Esophagus (tissue), 2 donors: ENCODE data around the gene RNASEH2B. TPM values are rescaled to one million over a fixed set of nuclear protein-coding genes. Genes with fewer than 3 reads are reported as not detected.

Experiments used
- H3K27ac ChIP-seq, 2 donors: one replicate each; pipeline ENCODE4 v1.5.1; 2013; ENCODE audit warnings: low read depth in 2 of 2, mild to moderate bottlenecking in 2 of 2, inconsistent platforms in 1 of 2, low read length in 1 of 2, moderate library complexity in 1 of 2
- H3K27me3 ChIP-seq, 2 donors: one replicate each; pipeline ENCODE4 v1.6.1; 2013; ENCODE audit warnings: low read length in 2 of 2, control low read depth in 1 of 2, mild to moderate bottlenecking in 1 of 2; ENCODE audit not compliant: insufficient read depth in 2 of 2, control insufficient read depth in 1 of 2
- H3K36me3 ChIP-seq, 2 donors: one replicate each; pipeline ENCODE4 v1.6.1; 2013; ENCODE audit warnings: low read length in 1 of 2; ENCODE audit not compliant: control insufficient read depth in 2 of 2, insufficient read depth in 2 of 2
- H3K4me1 ChIP-seq, 2 donors: one replicate each; pipeline ENCODE4 v1.6.1; 2013; ENCODE audit warnings: low read length in 1 of 2; ENCODE audit not compliant: control insufficient read depth in 2 of 2, insufficient read depth in 2 of 2
- H3K4me3 ChIP-seq, 2 donors: one replicate each; pipeline ENCODE4 v1.5.1; 2013; ENCODE audit warnings: low read length in 2 of 2, mild to moderate bottlenecking in 2 of 2, low read depth in 1 of 2, moderate library complexity in 1 of 2
- H3K9me3 ChIP-seq, 2 donors: one replicate each; pipeline ENCODE4 v1.6.1; 2013; ENCODE audit warnings: mild to moderate bottlenecking in 2 of 2, low read depth in 1 of 2, low read length in 1 of 2, moderate library complexity in 1 of 2; ENCODE audit not compliant: control insufficient read depth in 2 of 2, insufficient read depth in 1 of 2
- WGBS, 2 donors: extraction: QIAGEN DNeasy Blood & Tissue Kit; methylation state at CpG; one replicate each; pipeline ENCODE4 v1.1.7; 2013; 5-methylcytosine and 5-hydroxymethylcytosine counted together
- polyA plus RNA-seq, 2 donors: library from polyadenylated mRNA; stranded (reverse); fragments of 200-250 nt; gene quantifications; one replicate each; pipeline ENCODE4 v1.2.3, GENCODE V29; 2013
- donor health status: healthy with polysubstance abuse.
- donor health status: Bipolar disorder and iron deficiency.

Gene RNASEH2B
- polyA plus RNA-seq, 2 donors: 24.3 to 31.8 TPM

- Histone ChIP-seq H3K4me1 (no peaks in the 10 kb centered on the region), H3K4me3 (no peak overlapping the region), H3K27me3 (no peaks in the 10 kb centered on the region), H3K9me3 (no peaks in the 10 kb centered on the region), H3K27ac (no peak overlapping the region), H3K36me3 (no peaks in the 10 kb centered on the region)
- WGBS, 2 donors: 83 to 100% methylated on average over 1 of the region's 1 CpG
These were observed 25.3 kb upstream of the RNASEH2B start for GRCh38 chr13:50884265-50884664.

DNA sequence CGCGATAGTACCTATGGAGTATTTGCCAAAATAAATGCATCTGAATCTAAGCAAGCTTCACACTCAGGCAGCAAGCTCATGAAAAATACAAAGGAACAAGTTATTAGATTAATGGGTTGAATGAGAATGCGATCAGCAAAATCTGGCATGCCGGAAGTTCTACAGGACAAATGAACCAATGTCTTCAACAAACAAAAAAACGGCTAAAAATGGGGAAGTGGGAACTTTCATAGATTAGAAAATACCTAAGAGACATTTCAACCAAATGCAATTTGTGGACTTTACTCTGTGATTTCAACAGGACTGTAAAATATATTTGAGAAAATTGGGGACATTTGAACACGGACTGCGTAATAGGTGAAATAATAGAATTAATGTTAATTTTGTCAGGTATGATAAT, 22.4 kb upstream of the RNASEH2B start:
- Histone ChIP-seq H3K27me3 (no peaks in the 10 kb centered on the region), H3K4me3 (no peak overlapping the region), H3K9me3 (peaks cover 0 to 4% of the 10 kb centered on the region in 2 donors), H3K27ac (no peak overlapping the region), H3K36me3 (no peaks in the 10 kb centered on the region), H3K4me1 (no peaks in the 10 kb centered on the region)
- WGBS, 2 donors: 92 to 93% methylated on average over 7 of the region's 7 CpGs

DNA sequence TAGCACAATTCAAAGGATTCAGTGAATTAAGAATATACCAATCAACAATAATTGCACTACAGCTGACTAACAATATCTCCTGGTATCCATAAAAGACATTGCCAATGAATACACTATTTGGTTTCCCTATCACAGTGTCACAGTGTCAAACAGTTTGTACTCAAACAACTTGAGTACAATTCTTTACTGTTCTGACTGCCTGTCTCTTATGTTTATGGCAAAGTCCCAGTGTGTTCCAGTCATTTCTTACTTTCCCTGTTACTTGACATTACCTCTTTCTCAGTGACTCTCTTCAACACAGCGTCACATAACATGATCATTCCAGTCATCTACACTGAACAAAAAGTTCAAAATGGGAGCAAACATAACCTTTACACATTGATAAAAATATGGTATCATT, 21.2 kb upstream of the RNASEH2B start:
- WGBS, 2 donors: 54 to 68% methylated on average over 1 of the region's 1 CpG

DNA sequence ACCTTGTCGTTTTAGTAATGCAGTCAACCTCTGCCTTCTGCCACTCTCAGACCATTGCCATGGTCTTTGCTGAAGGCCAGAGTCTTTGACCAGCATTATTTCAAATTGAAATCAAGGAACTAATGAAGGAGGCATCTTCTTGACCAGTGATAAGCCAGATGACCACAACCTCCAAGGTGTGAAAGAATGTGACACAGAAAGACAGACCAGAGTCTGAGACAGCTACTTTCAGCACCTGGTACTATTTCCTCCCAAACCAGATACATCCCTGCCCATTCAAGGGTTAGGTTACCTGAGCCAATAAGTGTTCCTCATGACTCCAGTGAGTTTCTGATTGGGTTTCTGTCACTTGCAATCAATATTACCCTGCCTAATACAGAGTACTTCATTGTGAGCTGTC, 20.3 kb upstream of the RNASEH2B start:
- peaks cover 0 to 4% of the 10 kb centered on the region in 2 donors for H3K9me3 ChIP-seq
- no peaks in the 10 kb centered on the region for H3K27me3 ChIP-seq
- no peak overlapping the region for H3K4me3 ChIP-seq
- no peak overlapping the region for H3K27ac ChIP-seq
- no peaks in the 10 kb centered on the region for H3K36me3 ChIP-seq
- 25 to 73% methylated on average over 1 of the region's 1 CpG for WGBS, 2 donors
- no peaks in the 10 kb centered on the region for H3K4me1 ChIP-seq

More for the DNA sequence above, 21.2 kb upstream of the RNASEH2B start:
- Histone ChIP-seq H3K36me3 (no peaks in the 10 kb centered on the region), H3K27me3 (no peaks in the 10 kb centered on the region), H3K4me3 (no peak overlapping the region), H3K9me3 (peaks cover 0 to 4% of the 10 kb centered on the region in 2 donors), H3K4me1 (no peaks in the 10 kb centered on the region), H3K27ac (no peak overlapping the region)

GRCh38 chr13:50891206-50891605, 18.4 kb upstream of the RNASEH2B start:
- Histone ChIP-seq H3K9me3 (peaks cover 0 to 4% of the 10 kb centered on the region in 2 donors), H3K27me3 (no peaks in the 10 kb centered on the region), H3K4me3 (no peak overlapping the region), H3K36me3 (no peaks in the 10 kb centered on the region), H3K27ac (no peak overlapping the region), H3K4me1 (no peaks in the 10 kb centered on the region)

DNA sequence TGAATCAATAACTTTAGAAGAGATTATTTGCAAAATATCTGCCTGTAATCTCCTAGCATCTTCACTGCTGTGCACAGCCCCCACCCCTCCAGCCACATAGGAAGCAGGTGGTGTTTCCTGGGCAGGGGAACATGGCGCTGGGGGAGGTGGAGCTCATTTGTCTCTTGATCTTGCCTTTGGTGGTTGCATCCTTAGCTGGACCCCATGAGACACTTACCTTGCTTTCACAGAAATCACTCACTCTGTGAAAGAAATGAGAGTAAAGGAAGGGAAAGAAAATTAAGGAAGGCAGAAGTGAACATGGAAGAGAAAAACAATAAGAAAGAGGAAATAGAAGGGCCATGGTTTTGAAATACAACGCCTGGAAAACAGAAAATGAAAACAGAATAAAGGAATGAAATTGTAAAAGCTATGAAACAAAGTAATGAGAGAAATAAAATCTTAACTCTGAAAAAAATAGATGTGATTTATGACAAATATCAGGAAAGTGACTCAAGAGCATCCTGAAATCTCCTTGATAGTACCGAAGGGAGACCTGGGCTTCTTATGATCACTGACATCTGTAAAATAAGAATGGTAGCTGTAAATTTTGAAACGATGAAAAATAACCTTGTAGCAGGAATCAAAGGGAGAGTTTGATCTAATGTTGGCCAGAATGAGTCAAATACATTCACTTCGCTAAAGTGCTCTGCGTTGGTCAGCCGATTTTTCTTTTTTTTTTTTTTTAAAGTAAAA, 17.2 kb upstream of the RNASEH2B start:
- Histone ChIP-seq H3K4me3 (no peak overlapping the region), H3K27ac (no peak overlapping the region)

GRCh38 chr13:50893211-50893852, 16.3 kb upstream of the RNASEH2B start:
- Histone ChIP-seq H3K4me1 (no peaks in the 10 kb centered on the region), H3K27ac (peak overlapping the region in 1 of 2 donors; percentile 29), H3K4me3 (no peak overlapping the region), H3K9me3 (peaks cover 0 to 4% of the 10 kb centered on the region in 2 donors), H3K36me3 (no peaks in the 10 kb centered on the region), H3K27me3 (no peaks in the 10 kb centered on the region)
- 38 to 43% methylated on average over 4 of the region's 4 CpGs for WGBS, 2 donors

More for the DNA sequence above, 17.2 kb upstream of the RNASEH2B start:
- no peaks in the 10 kb centered on the region for H3K4me1 ChIP-seq
- WGBS, 2 donors: 66 to 72% methylated on average over 7 of the region's 7 CpGs
- H3K36me3 ChIP-seq: no peaks in the 10 kb centered on the region
- H3K27me3 ChIP-seq: no peaks in the 10 kb centered on the region
- peaks cover 0 to 4% of the 10 kb centered on the region in 2 donors for H3K9me3 ChIP-seq

- Histone ChIP-seq H3K4me1 (no peaks in the 10 kb centered on the region), H3K27ac (peak overlapping the region in 1 of 2 donors; percentile 22), H3K4me3 (no peak overlapping the region), H3K36me3 (no peaks in the 10 kb centered on the region), H3K27me3 (no peaks in the 10 kb centered on the region), H3K9me3 (peaks cover 0 to 4% of the 10 kb centered on the region in 2 donors)
- WGBS, 2 donors: 84 to 86% methylated on average over 2 of the region's 2 CpGs
These were observed 15.6 kb upstream of the RNASEH2B start for GRCh38 chr13:50894012-50894411.

DNA sequence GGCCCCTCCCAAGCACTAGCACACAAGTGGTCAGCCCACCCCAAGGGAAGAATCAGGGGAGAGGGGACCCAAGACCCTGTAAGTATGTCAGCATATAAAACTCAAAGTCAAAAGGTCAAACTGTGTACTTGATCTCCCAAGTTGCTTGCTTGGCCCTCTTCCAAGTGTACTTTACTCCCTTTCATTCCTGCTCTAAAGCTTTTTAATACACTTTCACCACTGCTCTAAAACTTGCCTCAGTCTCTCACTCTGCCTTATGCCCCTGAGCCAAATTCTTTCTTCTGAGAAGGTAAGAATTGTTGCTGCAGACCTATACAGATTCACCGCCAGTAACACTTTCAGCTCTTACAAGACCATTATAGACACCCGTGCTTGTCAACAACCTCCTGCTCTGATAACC, 15.1 kb upstream of the RNASEH2B start:
- no peak overlapping the region for H3K27ac ChIP-seq
- WGBS, 2 donors: 93 to 94% methylated on average over 2 of the region's 2 CpGs
- H3K9me3 ChIP-seq: peaks cover 0 to 4% of the 10 kb centered on the region in 2 donors
- H3K36me3 ChIP-seq: no peaks in the 10 kb centered on the region
- no peak overlapping the region for H3K4me3 ChIP-seq
- H3K4me1 ChIP-seq: no peaks in the 10 kb centered on the region
- no peaks in the 10 kb centered on the region for H3K27me3 ChIP-seq

DNA sequence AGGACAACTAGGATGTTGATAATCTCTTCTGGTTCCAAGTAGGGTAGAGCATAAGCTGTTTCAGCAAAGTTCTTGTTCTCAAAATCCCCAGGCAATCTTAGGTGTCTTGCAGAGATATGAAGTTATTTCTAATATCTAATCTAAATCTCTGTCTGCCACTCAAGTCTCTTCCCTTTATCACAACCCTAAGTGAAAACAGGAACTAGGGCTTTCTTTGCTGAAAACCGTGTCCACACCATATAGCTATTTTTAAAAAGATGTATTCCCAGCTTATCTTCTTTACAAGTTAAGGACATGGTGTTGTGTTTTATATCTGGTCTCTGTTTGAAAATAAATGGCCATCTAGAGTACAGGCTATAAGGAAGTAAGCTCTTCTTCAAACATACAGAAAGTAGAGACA, 11.3 kb upstream of the RNASEH2B start:
- Histone ChIP-seq H3K9me3 (no peaks in the 10 kb centered on the region), H3K4me3 (no peak overlapping the region), H3K36me3 (no peaks in the 10 kb centered on the region), H3K27me3 (no peaks in the 10 kb centered on the region), H3K27ac (no peak overlapping the region), H3K4me1 (no peaks in the 10 kb centered on the region)
- WGBS, 2 donors: 75 to 83% methylated on average over 1 of the region's 1 CpG
